H1 (cell line): ENCODE results near the gene INO80C. TPM values are rescaled to one million over a fixed set of nuclear protein-coding genes. Genes with fewer than 3 reads are reported as not detected.

Source experiments
- CTCF ChIA-PET: fragments of 300-600 bp; sonication (Branson Sonifier 250); formaldehyde crosslinking; loops from one replicate; lab custom pipeline; 2021; ENCODE audit not compliant: partially characterized antibody; lab: Charles Lee
- POLR2A ChIA-PET: fragments of 300-600 bp; sonication (Branson Sonifier 250); formaldehyde crosslinking; loops from one replicate; lab custom pipeline; 2021; ENCODE audit warnings: inconsistent platforms; ENCODE audit not compliant: partially characterized antibody; lab: Charles Lee
- DNase-seq, 2 experiments: peaks; one replicate each; pipeline versions ENCODE4 v3.0.0 to v3.0.0-alpha.2; 2010 to 2022; ENCODE audit warnings: low spot score in 2 of 2, low read depth in 1 of 2, mixed read lengths in 1 of 2
- FAIRE-seq: peaks from 2 replicates; lab custom pipeline; 2011; peaks lifted over from hg19 to GRCh38; lab: Jason Lieb, UNC
- H2AFZ ChIP-seq: 2 replicates; pipeline ENCODE4 v1.8.1; 2012; ENCODE audit warnings: low read length, inconsistent platforms
- H2AK5ac ChIP-seq: 2 replicates; pipeline ENCODE4 v1.6.1; 2013; ENCODE audit warnings: low read depth, low read length
- H2BK120ac ChIP-seq: replicated peaks from 2 replicates; pipeline ENCODE3; 2013; ENCODE audit warnings: low read depth, low read length, inconsistent platforms
- H2BK12ac ChIP-seq: 2 replicates; pipeline ENCODE4 v1.6.1; 2013; ENCODE audit warnings: low read depth, low read length
- H2BK15ac ChIP-seq: 2 replicates; pipeline ENCODE4 v1.6.1; 2013; ENCODE audit warnings: low read length
- H2BK20ac ChIP-seq: 2 replicates; pipeline ENCODE4 v1.6.1; 2013; ENCODE audit warnings: low read length
- H2BK5ac ChIP-seq: 2 replicates; pipeline ENCODE4 v1.6.1; 2013; ENCODE audit warnings: low read depth, low read length
- H3K14ac ChIP-seq: 2 replicates; pipeline ENCODE4 v1.6.1; 2013; ENCODE audit warnings: inconsistent platforms; ENCODE audit not compliant: insufficient read length
- H3K18ac ChIP-seq: 2 replicates; pipeline ENCODE4 v1.6.1; 2013; ENCODE audit warnings: low read length; ENCODE audit errors: extremely low read depth
- H3K23ac ChIP-seq: 2 replicates; pipeline ENCODE4 v1.6.1; 2013; ENCODE audit warnings: inconsistent platforms; ENCODE audit not compliant: insufficient read length
- H3K23me2 ChIP-seq: 2 replicates; pipeline ENCODE4 v1.6.1; 2013; ENCODE audit warnings: low read depth, low read length
- H3K27ac ChIP-seq: 2 replicates; pipeline ENCODE4 v1.6.1; 2011; ENCODE audit warnings: low read depth, low read length, inconsistent platforms
- H3K27me3 ChIP-seq, 4 experiments: replicated peaks in 1 of 4; 1 replicate in 1 of 4; 2 replicates in 3 of 4; pipeline versions ENCODE4 v1.6.1 to v1.8.1; 2011 to 2013; ENCODE audit warnings: low read length in 3 of 4, mild to moderate bottlenecking in 3 of 4, inconsistent platforms in 2 of 4, mixed read lengths in 2 of 4, moderate library complexity in 1 of 4; ENCODE audit not compliant: control insufficient read depth in 3 of 4, insufficient read depth in 3 of 4; ENCODE audit errors: extremely low read depth in 1 of 4
- H3K36me3 ChIP-seq, 4 experiments: 2 replicates each; pipeline versions ENCODE4 v1.6.1 to v1.8.1; 2011 to 2013; ENCODE audit warnings: mild to moderate bottlenecking in 4 of 4, low read length in 3 of 4, moderate library complexity in 2 of 4, control low read depth in 1 of 4, inconsistent platforms in 1 of 4; ENCODE audit not compliant: insufficient read depth in 4 of 4, control insufficient read depth in 2 of 4
- H3K4ac ChIP-seq: replicated peaks from 2 replicates; pipeline ENCODE3; 2013; ENCODE audit warnings: low read length, low read depth, mixed read lengths, inconsistent platforms; ENCODE audit not compliant: insufficient read length
- H3K4me1 ChIP-seq, 4 experiments: replicated peaks in 1 of 4; 1 replicate in 1 of 4; 2 replicates in 3 of 4; pipeline versions ENCODE4 v1.6.1 to v1.8.1; 2011 to 2013; ENCODE audit warnings: low read length in 3 of 4, inconsistent platforms in 2 of 4, mixed read lengths in 1 of 4; ENCODE audit not compliant: insufficient read depth in 4 of 4, control insufficient read depth in 3 of 4
- H3K4me2 ChIP-seq, 2 experiments: 2 replicates each; pipeline versions ENCODE4 v1.6.1 to v1.8.1; 2011 to 2013; ENCODE audit warnings: low read depth in 2 of 2, low read length in 2 of 2, control low read depth in 1 of 2, inconsistent platforms in 1 of 2, mild to moderate bottlenecking in 1 of 2; ENCODE audit not compliant: insufficient read depth in 1 of 2
- H3K4me3 ChIP-seq, 4 experiments: fragments of 200-600, 300-600 bp in 1 of 4; sonication (generic), shearing (Covaris generic), sonication (Bioruptor Twin) in 1 of 4; 2 replicates each; pipeline versions ENCODE4 v1.5.1 to v1.8.1; 2011 to 2016; ENCODE audit warnings: low read length in 4 of 4, low read depth in 3 of 4, control low read depth in 2 of 4, inconsistent platforms in 2 of 4, mild to moderate bottlenecking in 2 of 4, mixed read lengths in 1 of 4, moderate library complexity in 1 of 4; ENCODE audit not compliant: insufficient read depth in 2 of 4; ENCODE audit errors: extremely low read depth in 1 of 4
- H3K56ac ChIP-seq: replicated peaks from 2 replicates; pipeline ENCODE3; 2013; ENCODE audit warnings: low read depth, mild to moderate bottlenecking, mixed read lengths, low read length, inconsistent platforms; ENCODE audit not compliant: insufficient read length
- H3K79me1 ChIP-seq: 2 replicates; pipeline ENCODE4 v1.6.1; 2013; ENCODE audit warnings: low read depth, low read length, control low read depth
- H3K79me2 ChIP-seq, 2 experiments: 2 replicates each; pipeline versions ENCODE4 v1.6.1 to v1.8.1; 2012 to 2013; ENCODE audit warnings: low read length in 2 of 2, mild to moderate bottlenecking in 2 of 2, inconsistent platforms in 1 of 2; ENCODE audit not compliant: insufficient read depth in 2 of 2, control insufficient read depth in 1 of 2
- H3K9ac ChIP-seq, 4 experiments: replicated peaks in 1 of 4; 1 replicate in 1 of 4; 2 replicates in 3 of 4; pipeline versions ENCODE4 v1.6.1 to v1.8.1; 2011 to 2013; ENCODE audit warnings: low read depth in 3 of 4, low read length in 3 of 4, control low read depth in 2 of 4, mild to moderate bottlenecking in 2 of 4, moderate library complexity in 2 of 4, inconsistent platforms in 1 of 4; ENCODE audit errors: extremely low read depth in 1 of 4
- H3K9me3 ChIP-seq, 2 experiments: 2 replicates each; pipeline versions ENCODE4 v1.6.1 to v1.8.1; 2012 to 2013; ENCODE audit warnings: mild to moderate bottlenecking in 2 of 2, moderate library complexity in 2 of 2, control low read depth in 1 of 2, inconsistent platforms in 1 of 2, low read depth in 1 of 2, low read length in 1 of 2, mixed read lengths in 1 of 2; ENCODE audit not compliant: insufficient read depth in 2 of 2
- H4K20me1 ChIP-seq, 2 experiments: replicated peaks in 1 of 2; 2 replicates each; pipeline versions ENCODE3 to v1.8.1; 2011 to 2013; ENCODE audit warnings: inconsistent platforms in 2 of 2, low read length in 2 of 2, mild to moderate bottlenecking in 1 of 2; ENCODE audit not compliant: insufficient read depth in 2 of 2, control insufficient read depth in 1 of 2
- H4K5ac ChIP-seq: 2 replicates; pipeline ENCODE4 v1.6.1; 2013; ENCODE audit warnings: low read length, low read depth, mixed read lengths, inconsistent platforms; ENCODE audit not compliant: insufficient read length
- H4K8ac ChIP-seq: 2 replicates; pipeline ENCODE4 v1.8.0; 2013; ENCODE audit warnings: mild to moderate bottlenecking, moderate library complexity, low read length, inconsistent platforms; ENCODE audit not compliant: insufficient read depth; ENCODE audit errors: extremely low read depth
- H4K91ac ChIP-seq: replicated peaks from 2 replicates; pipeline ENCODE3; 2013; ENCODE audit warnings: low read length, mixed read lengths, inconsistent platforms; ENCODE audit not compliant: insufficient read length
- NANOG ChIP-seq: IDR thresholded peaks from 2 replicates; pipeline ENCODE4 v1.6.1; 2011; ENCODE audit warnings: low read length, low read depth, mild to moderate bottlenecking, inconsistent platforms; ENCODE audit not compliant: insufficient read depth, poor library complexity, severe bottlenecking
- WGBS, 2 experiments: shearing (Covaris generic) in 1 of 2; methylation state at CpG; one replicate each; pipeline versions ENCODE4 v1.1.6 to v1.1.7; 2013 to 2015; ENCODE audit warnings: low lambda C conversion rate in 2 of 2, mixed read lengths in 2 of 2, inconsistent platforms in 1 of 2, low coverage in 1 of 2, missing lambda C conversion rate in 1 of 2; ENCODE audit not compliant: insufficient replicate concordance in 2 of 2, insufficient coverage in 1 of 2, insufficient read length in 1 of 2; ENCODE audit errors: extremely low coverage in 1 of 2, missing lambda C conversion rate in 1 of 2; 5-methylcytosine and 5-hydroxymethylcytosine counted together
- polyA plus RNA-seq, 7 experiments: library from polyadenylated mRNA; depleted of rRNA in 3 of 7; stranded (reverse) in 5 of 7; unstranded in 2 of 7; fragments of >200 nt in 5 of 7; fragments of 200-250 nt in 2 of 7; gene quantifications; 1 replicate in 5 of 7; 2 replicates in 1 of 7; 4 replicates in 1 of 7; pipeline versions ENCODE4 v1.2.1 to v1.2.3, GENCODE V29; 2011 to 2013; ENCODE audit warnings: missing spikeins in 2 of 7, mixed read lengths in 2 of 7
- total RNA-seq: library from RNA; stranded (reverse); fragmentation: NEBNext Ultra II Directional; extraction: Animal tissue kit (Norgen Biotek cat#: 25700); gene quantifications from 2 replicates; pipeline ENCODE4 v1.2.1, GENCODE V29; 2021

INO80C gene
- total and polyA plus RNA-seq, 2 of the 8 experiments (the other 6 are each of a cell fraction or from before 2014, with no cell fraction given), result 30.1 to 48.9 TPM

- no peaks in the 10 kb centered on the region for H3K9me3 ChIP-seq
- no peak for TF ChIP-seq NANOG
Measured at GRCh38 chr18:35507192-35507591, 9.4 kb upstream of the INO80C start.

More at GRCh38 chr18:35507192-35507591, 9.4 kb upstream of the INO80C start:
- DNase-seq (peak in 1 of 2 experiments; percentile 46), FAIRE-seq (no peak)
- no peak overlapping the region for H3K9ac ChIP-seq
- no peak overlapping the region for H2BK5ac ChIP-seq
- H3K18ac ChIP-seq, result no peak overlapping the region
- H3K4me1 ChIP-seq, result peaks cover 0 to 2% (median 0%) of the 10 kb centered on the region in 4 experiments; a peak in 1 of 7 replicates
- no peaks in the 10 kb centered on the region for H3K79me1 ChIP-seq
- H3K14ac ChIP-seq, result no peak overlapping the region
- peak overlapping the region; percentile 41; the same call in 1 of the 2 replicates for H2AFZ ChIP-seq
- no peak overlapping the region for H4K8ac ChIP-seq
- H2BK12ac ChIP-seq, result no peak overlapping the region
- no peak overlapping the region for H3K4me3 ChIP-seq
- 82% methylated on average over 3 of the region's 3 CpGs; no CpG with 5 or more reads in 1 of the 2 experiments for WGBS, 2 experiments
- no peak overlapping the region for H2AK5ac ChIP-seq
- H2BK120ac ChIP-seq, result no peak overlapping the region
- H4K20me1 ChIP-seq, result no peaks in the 10 kb centered on the region
- H2BK20ac ChIP-seq, result no peak overlapping the region
- H4K5ac ChIP-seq, result no peak overlapping the region
- POLR2A ChIA-PET, result interaction anchor here (0.9 to 2.2 kb wide), 4 partner anchors 9 to 75 kb away, joined by 4 to 7 read pairs (median 6); partner anchors contain the start of gene INO80C
- H3K79me2 ChIP-seq, result no peaks in the 10 kb centered on the region
- H3K27ac ChIP-seq, result no peak overlapping the region
- CTCF ChIA-PET, result interaction anchor here (1.3 to 2.0 kb wide), 3 partner anchors 13 to 99 kb away, joined by 3 to 8 read pairs (median 4); no protein-coding TSS in a partner anchor
- H3K56ac ChIP-seq, result no peak overlapping the region
- no peak overlapping the region for H2BK15ac ChIP-seq
- H3K27me3 ChIP-seq, result no peaks in the 10 kb centered on the region
- H3K23me2 ChIP-seq, result no peaks in the 10 kb centered on the region
- no peak overlapping the region for H3K4me2 ChIP-seq
- H3K23ac ChIP-seq, result no peak overlapping the region
- no peak overlapping the region for H4K91ac ChIP-seq
- no peak overlapping the region for H3K4ac ChIP-seq
- no peaks in the 10 kb centered on the region for H3K36me3 ChIP-seq
